A549 (cell line): ENCODE results near the gene MAPK8IP3. TPM values are rescaled to one million over a fixed set of nuclear protein-coding genes. Genes with fewer than 3 reads are reported as not detected.

ENCODE experiments used
- ATAC-seq, 2 experiments: fragments of 200-7000 bp in 1 of 2; fragments of >200 bp in 1 of 2; cut with Nextera tagmentation in 1 of 2; cut with Tn5 transposase in 1 of 2; 3 replicates each; pipeline versions ENCODE4 v1.8.0 to v1.9.1; 2018 to 2020; ENCODE audit warnings: mild to moderate bottlenecking in 1 of 2, moderate library complexity in 1 of 2
- CTCF ChIA-PET: fragments of 300-600 bp; sonication (Branson Sonifier 250); formaldehyde crosslinking; extraction: SDS; loops from one replicate; lab custom pipeline; 2021; ENCODE audit warnings: antibody characterized with exemption, inconsistent platforms; lab: Yijun Ruan, JAX
- POLR2A ChIA-PET: fragments of 350-600 bp; formaldehyde crosslinking; extraction: SDS; loops from one replicate; lab custom pipeline; 2021; ENCODE audit warnings: antibody characterized with exemption, inconsistent platforms; lab: Yijun Ruan, JAX
- DNase-seq, 2 experiments: peaks; one replicate each; pipeline versions ENCODE4 v3.0.0 to v3.0.0-alpha.2; 2011 to 2016; ENCODE audit warnings: low read depth in 1 of 2, low spot score in 1 of 2
- FAIRE-seq: peaks from 2 replicates; lab custom pipeline; 2011; peaks lifted over from hg19 to GRCh38; lab: Jason Lieb, UNC
- H3K27ac ChIP-seq, 2 experiments: fragments of >200 bp; sonication (Bioruptor Twin); formaldehyde crosslinking; 3 replicates each; pipeline ENCODE4 v1.5.1; 2016 to 2017
- H3K4me1 ChIP-seq: fragments of >200 bp; sonication (Bioruptor Twin); formaldehyde crosslinking; 3 replicates; pipeline ENCODE4 v1.6.1; 2016
- H3K4me2 ChIP-seq: fragments of >200 bp; sonication (Bioruptor Twin); formaldehyde crosslinking; 3 replicates; pipeline ENCODE4 v1.6.1; 2016
- H3K4me3 ChIP-seq: fragments of >200 bp; sonication (Bioruptor Twin); formaldehyde crosslinking; 3 replicates; pipeline ENCODE4 v1.5.1; 2016
- H3K9me3 ChIP-seq: fragments of >200 bp; sonication (Bioruptor Twin); formaldehyde crosslinking; 3 replicates; pipeline ENCODE4 v1.6.1; 2016
- BCL3 ChIP-seq: fragments of >200 bp; sonication (Bioruptor Twin); formaldehyde crosslinking; IDR thresholded peaks from 3 replicates; pipeline ENCODE4 v1.6.1; 2016
- BHLHE40 ChIP-seq: IDR thresholded peaks from 2 replicates; pipeline ENCODE4 v1.6.1; 2012; ENCODE audit warnings: low read depth, low read length, inconsistent platforms
- CEBPB ChIP-seq, 2 experiments: fragments of >200 bp in 1 of 2; sonication (Bioruptor Twin) in 1 of 2; formaldehyde crosslinking in 1 of 2; IDR thresholded peaks; 2 replicates each; pipeline ENCODE4 v1.6.1; 2012 to 2016
- CHD4 ChIP-seq: fragments of 200-600 bp; sonication (generic); IDR thresholded peaks from 2 replicates; pipeline ENCODE4 v1.6.1; 2016; ENCODE audit warnings: antibody characterized with exemption, mild to moderate bottlenecking, borderline replicate concordance
- EHF ChIP-seq: fragments of 250-450 bp; sonication (Bioruptor Pico); IDR thresholded peaks from 2 replicates; pipeline ENCODE4 v1.5.0; 2020; ENCODE audit warnings: mild to moderate bottlenecking
- ESRRA ChIP-seq: fragments of 150-350 bp; IDR thresholded peaks from 2 replicates; pipeline ENCODE4 v1.6.1; 2014; ENCODE audit warnings: mild to moderate bottlenecking, low read length, borderline replicate concordance
- GATA3 ChIP-seq: IDR thresholded peaks from 2 replicates; pipeline ENCODE4 v1.6.1; 2012; ENCODE audit warnings: borderline replicate concordance
- HES2 ChIP-seq: fragments of >200 bp; sonication (Bioruptor Twin); formaldehyde crosslinking; IDR thresholded peaks from 2 replicates; pipeline ENCODE4 v1.6.1; 2016
- HOXB13 ChIP-seq: fragments of 250-450 bp; sonication (Bioruptor Pico); IDR thresholded peaks from 2 replicates; pipeline ENCODE4 v1.5.0; 2020; ENCODE audit warnings: low read depth, mild to moderate bottlenecking, moderate library complexity
- MAX ChIP-seq: IDR thresholded peaks from 2 replicates; pipeline ENCODE4 v1.6.1; 2012
- MYC ChIP-seq: IDR thresholded peaks from 2 replicates; pipeline ENCODE4 v1.6.1; 2012; ENCODE audit warnings: mild to moderate bottlenecking, inconsistent platforms, low read length, improper control_type of control experiment, borderline replicate concordance
- NR3C1 ChIP-seq: fragments of >200 bp; sonication (Bioruptor Twin); formaldehyde crosslinking; IDR thresholded peaks from 3 replicates; pipeline ENCODE4 v1.6.1; 2017
- PBX3 ChIP-seq: IDR thresholded peaks from 2 replicates; pipeline ENCODE4 v1.6.1; 2012
- POLR2A ChIP-seq: IDR thresholded peaks from 2 replicates; pipeline ENCODE4 v1.6.1; 2012; ENCODE audit warnings: mild to moderate bottlenecking, low read length
- POLR2AphosphoS2 ChIP-seq: conservative IDR thresholded peaks from 2 replicates; pipeline ENCODE4 v1.6.1; 2012; ENCODE audit warnings: low read length, improper control_type of control experiment, inconsistent platforms
- SREBF2 ChIP-seq: fragments of 450-650 bp; IDR thresholded peaks from 2 replicates; pipeline ENCODE4 v1.6.1; 2014; ENCODE audit warnings: mild to moderate bottlenecking, moderate library complexity
- ZC3H11A ChIP-seq: fragments of 450-650 bp; IDR thresholded peaks from 2 replicates; pipeline ENCODE4 v1.6.1; 2014; ENCODE audit warnings: antibody characterized with exemption, mild to moderate bottlenecking
- ZFP36 ChIP-seq: fragments of 450-650 bp; IDR thresholded peaks from 2 replicates; pipeline ENCODE4 v1.6.1; 2014; ENCODE audit warnings: borderline replicate concordance; ENCODE audit not compliant: partially characterized antibody
- ZNF302 ChIP-seq: fragments of 250-450 bp; sonication (Bioruptor Pico); IDR thresholded peaks from 2 replicates; pipeline ENCODE4 v1.9.0; 2021; ENCODE audit warnings: inconsistent platforms, mild to moderate bottlenecking, moderate library complexity
- WGBS: methylation state at CpG from one replicate; pipeline ENCODE4 v1.1.6; 2017; ENCODE audit errors: missing lambda C conversion rate; 5-methylcytosine and 5-hydroxymethylcytosine counted together
- polyA plus RNA-seq, 4 experiments: library from polyadenylated mRNA; depleted of rRNA in 3 of 4; stranded (reverse); fragments of >200 nt; fragmentation: RNase III in 1 of 4; extraction: RNeasy Plus Mini Kit Qiagen cat#74134 plus additional on column Dnase treatment in 1 of 4; gene quantifications; 2 replicates in 3 of 4; 3 replicates in 1 of 4; pipeline ENCODE4 v1.2.3, GENCODE V29; 2011 to 2017

MAPK8IP3 gene
- polyA plus RNA-seq, 2 of the 4 experiments (the other 2 are of a cell fraction) = 12.0 to 53.3 TPM

GRCh38 chr16:1779234-1779701 lies 73.3 kb downstream of the MAPK8IP3 start:
- POLR2A ChIA-PET = no interaction called here
- TF ChIP-seq MYC = no peak
- 0 out of 2 replicates have a peak, but pooled peaks have one; percentile 16 for TF ChIP-seq POLR2AphosphoS2
- TF ChIP-seq ZFP36 = no peak
- TF ChIP-seq HOXB13 (CRISPR knock-in tag) = no peak
- TF ChIP-seq MAX = no peak
- TF ChIP-seq ZNF302 = no peak
- TF ChIP-seq, all 56 proteins: peak for 1
- H3K4me1 ChIP-seq = peaks cover 24% of the 10 kb centered on the region
- 94% methylated on average over 6 of the region's 8 CpGs for WGBS
- H3K27ac ChIP-seq = no peak overlapping the region; a peak in 1 of 6 replicates
- H3K4me3 ChIP-seq = no peak overlapping the region
- no peak overlapping the region for H3K4me2 ChIP-seq
- ATAC-seq (no peak), FAIRE-seq (no peak), DNase-seq (no peak)
- H3K9me3 ChIP-seq = no peaks in the 10 kb centered on the region
- CTCF ChIA-PET = interaction anchor here (0.8 to 1.3 kb wide), 3 partner anchors 8 to 72 kb away, joined by 3 to 5 read pairs (median 3); partner anchors contain the start of gene NME3

GRCh38 chr16:1779741-1780676 lies 74.0 kb downstream of the MAPK8IP3 start:
- POLR2A ChIA-PET = no interaction called here

GRCh38 chr16:1780677-1781072 lies 74.7 kb downstream of the MAPK8IP3 start:
- ChIA-PET CTCF (interaction anchor here (1.3 to 2.9 kb wide), 4 partner anchors 9 to 74 kb away, joined by 3 to 15 read pairs (median 6); partner anchors contain the start of genes EME2, MAPK8IP3, MRPS34 and NME3), POLR2A (no interaction called here)
- DNase-seq (no peak), ATAC-seq (no peak), FAIRE-seq (no peak)
- H3K4me2 ChIP-seq = peak overlapping the region; percentile 83
- WGBS = 72% methylated on average over 6 of the region's 6 CpGs
- H3K4me3 ChIP-seq = no peak overlapping the region
- no peak overlapping the region for H3K27ac ChIP-seq
- H3K9me3 ChIP-seq = no peaks in the 10 kb centered on the region
- 0 out of 2 replicates have a peak, but pooled peaks have one; percentile 22 for TF ChIP-seq PBX3
- no peak for TF ChIP-seq BCL3
- no peak for TF ChIP-seq CEBPB (IDR thresholded peaks at IDR 0.05)
- no peak for TF ChIP-seq ZFP36
- TF ChIP-seq CHD4 = no peak
- peaks cover 22% of the 10 kb centered on the region; the same call in 2 of the 3 replicates for H3K4me1 ChIP-seq

More at GRCh38 chr16:1779741-1780676, 74.0 kb downstream of the MAPK8IP3 start:
- FAIRE-seq = no peak
- no peak for ATAC-seq
- TF ChIP-seq EHF (CRISPR knock-in tag) (no peak), POLR2A (0 out of 2 replicates have a peak, but pooled peaks have one; percentile 3), SREBF2 (no peak), HES2 (no peak), BHLHE40 (no peak), ZC3H11A (no peak), GATA3 (no peak), NR3C1 (no peak), PBX3 (peak; percentile 60; the same call in 1 of the 2 replicates), ESRRA (no peak)
- Histone ChIP-seq H3K4me2 (no peak overlapping the region), H3K4me3 (no peak overlapping the region), H3K4me1 (peaks cover 22% of the 10 kb centered on the region; the same call in 2 of the 3 replicates), H3K27ac (peak overlapping the region in 1 of 2 experiments; percentile 13; a peak in 1 of 6 replicates), H3K9me3 (no peaks in the 10 kb centered on the region)
- CTCF ChIA-PET = interaction anchor here (0.5 to 2.2 kb wide), 4 partner anchors 9 to 361 kb away, joined by 3 to 7 read pairs (median 4); partner anchors contain the start of genes MAPK8IP3 and NME3
- WGBS = 82% methylated on average over 13 of the region's 27 CpGs
- DNase-seq = no peak
